SJSA1 (cell line): ENCODE results near the gene TWIST2. TPM values are rescaled to one million over a fixed set of nuclear protein-coding genes. Genes with fewer than 3 reads are reported as not detected.

Experiments used
- DNase-seq, 2 experiments: peaks; one replicate each; pipeline ENCODE4 v3.0.0-alpha.2; 2015 to 2020; ENCODE audit warnings: low spot score in 2 of 2, low read depth in 1 of 2
- H3K27ac ChIP-seq: fragments of 250-450 bp; sonication (Bioruptor Pico); 2 replicates; pipeline ENCODE4 v1.5.1; 2020; ENCODE audit warnings: mild to moderate bottlenecking, moderate library complexity
- H3K27me3 ChIP-seq: fragments of 250-450 bp; sonication (Bioruptor Pico); replicated peaks from 2 replicates; pipeline ENCODE4 v1.5.1; 2020; ENCODE audit warnings: mild to moderate bottlenecking, moderate library complexity
- H3K36me3 ChIP-seq: fragments of 250-450 bp; sonication (Bioruptor Pico); 2 replicates; pipeline ENCODE4 v1.5.1; 2020; ENCODE audit warnings: mild to moderate bottlenecking
- H3K4me1 ChIP-seq: fragments of 250-450 bp; sonication (Bioruptor Pico); replicated peaks from 2 replicates; pipeline ENCODE4 v1.6.1; 2021; ENCODE audit warnings: mild to moderate bottlenecking
- H3K4me3 ChIP-seq: fragments of 250-450 bp; sonication (Bioruptor Pico); 2 replicates; pipeline ENCODE4 v1.5.1; 2020; ENCODE audit warnings: mild to moderate bottlenecking
- H3K9me3 ChIP-seq: fragments of 250-450 bp; sonication (Bioruptor Pico); replicated peaks from 2 replicates; pipeline ENCODE4 v1.5.1; 2020; ENCODE audit warnings: mild to moderate bottlenecking
- total RNA-seq: library from RNA; depleted of rRNA; stranded (reverse); fragments of >200 nt; shearing (Covaris generic); gene quantifications from 2 replicates; pipeline ENCODE4 v1.2.3, GENCODE V29; 2014

TWIST2 gene
- total RNA-seq, 1 experiment from 2014 or later = 32.6 TPM

DNA sequence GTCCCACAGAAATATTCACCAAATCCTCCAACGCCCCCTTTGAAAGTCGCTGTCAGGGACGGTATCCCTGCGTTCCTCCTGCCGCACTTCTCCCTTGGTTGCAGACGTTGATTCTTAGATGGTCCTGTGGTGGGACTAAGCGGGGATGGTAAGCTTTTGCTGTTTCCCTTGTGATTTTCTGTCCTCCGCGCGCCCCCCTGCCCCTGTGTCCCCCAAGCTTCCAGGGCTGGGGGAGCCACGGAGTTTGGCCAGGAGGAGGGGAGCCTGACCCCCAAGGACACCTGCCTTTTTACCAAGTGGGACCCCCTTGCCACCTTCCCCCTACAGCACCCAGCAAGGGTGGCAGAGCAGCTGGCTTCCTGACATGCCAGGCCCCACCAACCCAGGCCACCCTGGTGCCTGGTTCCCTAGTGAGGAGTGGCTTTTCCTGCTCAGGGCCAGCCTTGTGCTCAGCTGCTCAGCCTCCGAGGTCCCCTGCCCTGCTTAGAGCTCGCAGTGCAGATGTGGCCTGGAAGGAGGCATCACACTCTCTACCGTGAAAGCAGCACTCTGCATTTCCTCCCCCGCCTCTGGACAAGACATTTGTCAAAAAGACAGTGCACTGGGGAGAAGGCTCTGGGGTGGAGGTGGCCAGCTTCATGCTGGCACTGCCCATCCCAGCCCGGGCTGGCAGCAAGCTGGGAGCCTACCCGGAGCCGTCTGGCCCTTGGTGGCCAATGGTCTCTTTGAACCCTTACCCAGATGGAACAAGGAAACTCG, 49.4 kb downstream of the TWIST2 start:
- no peak overlapping the region for H3K27ac ChIP-seq
- no peaks in the 10 kb centered on the region for H3K9me3 ChIP-seq
- no peaks in the 10 kb centered on the region for H3K36me3 ChIP-seq
- peaks cover 10% of the 10 kb centered on the region for H3K4me1 ChIP-seq
- H3K27me3 ChIP-seq = no peaks in the 10 kb centered on the region
- no peak overlapping the region for H3K4me3 ChIP-seq
- no peak for DNase-seq

DNA sequence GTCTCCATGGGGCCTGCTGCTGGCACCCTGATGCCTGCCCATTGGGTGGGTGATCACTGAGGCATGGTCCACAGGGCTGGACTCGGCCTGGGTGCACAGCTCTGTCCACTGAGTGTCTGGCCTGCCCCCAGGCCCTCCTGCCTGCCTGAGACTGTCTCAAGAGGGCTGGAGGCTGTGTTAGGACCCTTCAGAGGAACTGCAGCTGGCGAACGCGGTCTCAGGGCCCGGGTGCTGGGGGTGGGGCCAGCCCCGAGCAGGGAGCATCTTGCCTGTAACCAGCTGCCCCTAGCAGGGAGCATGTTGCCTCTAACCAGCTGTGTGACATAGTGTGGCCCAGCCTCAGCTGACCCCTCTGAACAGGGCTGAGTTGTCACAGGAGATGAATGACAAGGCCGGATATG, 50.0 kb downstream of the TWIST2 start:
- Histone ChIP-seq H3K9me3 (no peaks in the 10 kb centered on the region), H3K27me3 (no peaks in the 10 kb centered on the region), H3K4me3 (no peak overlapping the region), H3K27ac (no peak overlapping the region), H3K36me3 (no peaks in the 10 kb centered on the region), H3K4me1 (peaks cover 10% of the 10 kb centered on the region)
- DNase-seq = no peak

DNA sequence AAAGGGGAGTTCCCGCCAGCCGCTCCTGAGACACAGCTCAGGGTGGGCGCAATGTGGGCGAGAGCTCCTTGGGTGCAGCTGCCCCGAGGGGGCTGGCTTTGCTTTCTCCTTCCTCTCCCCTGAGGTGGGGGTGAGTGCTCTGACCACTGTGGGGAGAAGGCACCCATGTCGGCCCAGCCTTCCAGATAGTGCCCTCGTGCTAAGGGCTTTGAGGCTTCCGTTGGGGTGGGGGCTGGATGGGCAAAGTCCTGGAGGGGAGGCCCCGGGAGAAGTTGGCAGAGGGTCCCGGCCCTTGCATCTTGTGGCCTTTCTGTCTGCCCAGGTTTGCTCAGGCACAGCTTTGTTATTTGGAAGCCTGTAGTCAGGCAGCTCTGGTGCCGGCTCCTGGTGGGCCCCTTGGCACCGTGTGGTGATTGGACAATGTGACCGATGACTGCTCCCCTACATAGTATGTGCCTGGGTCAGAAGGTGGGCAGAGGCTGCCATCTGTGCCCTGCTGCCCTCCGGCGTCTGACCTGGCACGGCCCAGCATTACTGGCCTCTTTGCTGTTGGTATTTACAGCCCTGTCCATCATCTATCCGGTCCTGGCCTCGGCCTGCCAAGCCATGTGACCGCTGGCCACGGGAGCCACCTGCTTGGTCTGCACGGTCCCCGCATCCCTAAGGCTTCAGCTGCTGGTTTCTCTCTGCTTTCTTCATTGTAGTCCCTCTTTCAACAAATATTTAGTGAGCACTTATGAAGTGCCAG, 50.8 kb downstream of the TWIST2 start:
- peaks cover 10% of the 10 kb centered on the region for H3K4me1 ChIP-seq
- H3K27me3 ChIP-seq = no peaks in the 10 kb centered on the region
- no peak for DNase-seq
- H3K27ac ChIP-seq = no peak overlapping the region
- H3K9me3 ChIP-seq = no peaks in the 10 kb centered on the region
- H3K4me3 ChIP-seq = no peak overlapping the region
- H3K36me3 ChIP-seq = no peaks in the 10 kb centered on the region

DNA sequence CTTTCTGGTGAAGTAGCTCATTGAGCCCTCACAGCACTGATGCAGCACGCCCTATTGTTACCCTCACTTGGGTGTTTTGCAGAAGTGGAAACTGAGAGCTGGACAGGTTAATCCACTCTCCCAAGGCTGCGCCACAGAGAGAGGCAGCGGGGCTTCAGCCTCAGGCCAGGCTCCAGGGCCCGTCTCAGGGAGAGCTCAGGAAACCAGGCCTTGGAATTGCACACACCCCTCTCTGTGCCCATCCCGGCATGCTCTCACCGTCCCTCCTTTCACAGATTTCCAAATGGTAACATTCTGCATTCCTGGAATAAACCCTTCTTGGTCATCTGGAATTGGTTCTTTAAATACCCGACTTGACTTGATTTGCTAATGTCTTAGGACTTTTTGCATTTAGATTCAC, 51.5 kb downstream of the TWIST2 start:
- H3K27ac ChIP-seq = no peak overlapping the region
- no peaks in the 10 kb centered on the region for H3K27me3 ChIP-seq
- peaks cover 10% of the 10 kb centered on the region for H3K4me1 ChIP-seq
- no peak for DNase-seq
- H3K4me3 ChIP-seq = no peak overlapping the region
- no peaks in the 10 kb centered on the region for H3K9me3 ChIP-seq
- no peaks in the 10 kb centered on the region for H3K36me3 ChIP-seq

DNA sequence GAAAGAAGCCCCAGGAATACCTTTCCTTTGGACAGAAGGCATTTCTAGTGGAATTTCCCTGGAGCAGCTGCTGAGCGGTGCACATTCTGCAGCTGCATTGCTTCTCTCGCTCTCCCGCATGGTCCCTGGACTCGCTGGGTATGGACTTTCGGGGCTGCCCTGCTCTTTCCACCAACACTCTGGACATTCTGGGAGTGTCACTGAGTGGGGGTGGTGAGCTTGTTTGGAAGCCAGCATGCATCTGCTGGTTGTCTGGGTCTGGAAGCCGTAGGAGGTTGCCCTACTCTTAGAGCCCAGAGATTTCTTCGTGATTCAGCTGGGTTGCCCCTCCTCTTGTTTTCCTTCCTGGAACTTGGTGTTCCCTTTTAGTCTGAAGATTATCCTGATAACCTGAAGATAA, 52.6 kb downstream of the TWIST2 start:
- Histone ChIP-seq H3K36me3 (no peaks in the 10 kb centered on the region), H3K27ac (no peak overlapping the region), H3K9me3 (no peaks in the 10 kb centered on the region), H3K4me1 (peaks cover 7% of the 10 kb centered on the region), H3K27me3 (no peaks in the 10 kb centered on the region), H3K4me3 (no peak overlapping the region)
- DNase-seq = no peak

DNA sequence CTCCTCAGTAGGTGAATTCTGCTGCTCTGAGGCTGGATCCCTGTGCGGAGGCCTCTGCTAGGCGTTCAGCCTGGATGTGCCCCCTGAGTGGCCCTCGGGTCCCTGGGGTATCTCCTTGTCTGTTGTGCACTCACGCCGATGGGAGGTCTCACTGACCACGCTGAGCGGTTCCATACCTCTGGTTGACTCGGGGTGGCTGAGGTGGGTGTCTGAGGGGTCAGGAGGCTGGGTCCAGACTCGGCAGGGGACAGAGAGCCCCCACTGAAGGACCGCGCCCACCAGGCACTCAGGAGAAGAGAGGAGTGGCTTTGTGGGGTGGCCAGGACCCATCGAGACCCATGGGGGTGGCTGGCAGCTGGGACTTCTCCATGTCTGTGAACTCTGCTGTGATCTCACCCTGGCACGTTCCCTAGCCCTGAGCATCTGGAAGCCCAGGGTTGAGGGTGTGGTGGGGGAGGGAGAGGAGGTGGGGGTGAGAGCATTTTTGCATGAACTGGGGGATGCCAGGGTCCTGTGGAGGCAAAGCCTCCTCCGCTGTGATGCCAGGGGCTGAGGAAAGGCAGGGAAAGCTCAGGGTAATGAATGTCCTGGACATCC, 53.7 kb downstream of the TWIST2 start:
- Histone ChIP-seq H3K27me3 (no peaks in the 10 kb centered on the region), H3K9me3 (no peaks in the 10 kb centered on the region), H3K27ac (no peak overlapping the region), H3K4me1 (no peaks in the 10 kb centered on the region), H3K4me3 (no peak overlapping the region), H3K36me3 (no peaks in the 10 kb centered on the region)
- DNase-seq = no peak

DNA sequence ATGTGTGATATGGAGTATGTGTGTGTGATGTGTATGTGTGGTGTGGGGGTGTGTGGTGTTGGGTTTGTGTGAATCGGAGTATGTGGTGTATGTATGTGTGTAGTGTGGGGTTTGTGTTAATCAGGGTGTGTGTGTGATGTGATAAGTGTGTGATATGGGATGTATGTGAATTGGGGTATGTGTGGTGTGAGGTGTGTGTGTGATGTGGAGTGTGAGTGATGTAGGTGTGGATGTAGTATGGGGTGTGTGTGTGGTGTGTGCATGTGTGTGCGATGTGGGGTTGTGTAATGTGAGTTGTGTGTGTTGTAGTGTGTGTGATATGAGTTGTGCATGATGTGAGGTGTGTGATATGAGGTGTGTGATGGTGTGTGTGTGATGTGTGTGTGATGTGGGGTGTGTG, 54.4 kb downstream of the TWIST2 start:
- no peak overlapping the region for H3K27ac ChIP-seq
- no peaks in the 10 kb centered on the region for H3K4me1 ChIP-seq
- H3K4me3 ChIP-seq = no peak overlapping the region
- H3K9me3 ChIP-seq = no peaks in the 10 kb centered on the region
- no peak for DNase-seq
- no peaks in the 10 kb centered on the region for H3K36me3 ChIP-seq
- H3K27me3 ChIP-seq = no peaks in the 10 kb centered on the region

DNA sequence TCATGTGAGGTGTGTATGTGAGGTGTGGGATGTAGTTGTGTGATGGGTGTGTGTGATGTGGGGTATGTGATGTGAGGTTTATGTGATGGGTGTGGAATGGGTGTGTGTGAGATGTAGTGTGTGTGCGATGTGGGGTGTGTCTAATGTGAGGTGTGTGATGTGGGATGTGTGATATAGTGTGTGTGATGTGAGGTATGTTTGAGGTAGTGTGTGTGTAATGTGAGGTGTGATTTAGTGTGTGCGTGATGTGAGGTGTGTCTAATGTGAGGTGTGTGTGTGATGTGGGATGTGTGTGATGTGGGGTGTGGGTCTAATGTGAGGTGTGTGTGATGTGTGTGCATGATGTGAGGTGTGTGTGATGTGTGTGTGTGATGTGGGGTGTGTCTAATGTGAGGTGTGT, 55.3 kb downstream of the TWIST2 start:
- 0 out of 2 replicates have a peak, but pooled peaks cover under 1% of the 10 kb centered on the region for H3K4me1 ChIP-seq
- H3K27me3 ChIP-seq = no peaks in the 10 kb centered on the region
- 0 out of 2 replicates have a peak, but pooled peaks cover under 1% of the 10 kb centered on the region for H3K36me3 ChIP-seq
- DNase-seq = no peak
- no peak overlapping the region for H3K4me3 ChIP-seq
- 0 out of 2 replicates have a peak, but pooled peaks cover 3% of the 10 kb centered on the region for H3K9me3 ChIP-seq
- H3K27ac ChIP-seq = no peak overlapping the region

DNA sequence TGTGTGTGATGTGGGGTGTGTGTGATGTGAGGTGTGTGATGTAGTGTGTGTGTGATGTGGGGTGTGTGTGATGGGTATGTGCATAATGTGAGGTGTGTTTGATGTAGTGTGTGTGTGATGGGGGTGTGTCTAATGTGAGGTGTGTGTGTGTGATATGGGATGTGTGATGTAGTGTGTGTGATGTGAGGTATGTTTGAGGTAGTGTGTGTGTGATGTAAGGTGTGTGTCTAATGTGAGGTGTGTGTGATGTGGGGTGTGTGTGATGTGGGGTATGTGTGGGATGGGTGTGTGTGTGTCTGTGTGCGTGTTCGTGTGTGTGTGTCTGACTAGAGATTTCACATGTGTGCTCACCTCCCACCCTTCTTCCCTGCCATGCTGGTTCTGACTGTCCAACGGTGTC, 56.3 kb downstream of the TWIST2 start:
- H3K4me1 ChIP-seq = 0 out of 2 replicates have a peak, but pooled peaks cover 4% of the 10 kb centered on the region
- no peak overlapping the region for H3K27ac ChIP-seq
- 0 out of 2 replicates have a peak, but pooled peaks cover 7% of the 10 kb centered on the region for H3K9me3 ChIP-seq
- DNase-seq = no peak
- H3K27me3 ChIP-seq = no peaks in the 10 kb centered on the region
- 0 out of 2 replicates have a peak, but pooled peaks cover 2% of the 10 kb centered on the region for H3K36me3 ChIP-seq
- no peak overlapping the region for H3K4me3 ChIP-seq

DNA sequence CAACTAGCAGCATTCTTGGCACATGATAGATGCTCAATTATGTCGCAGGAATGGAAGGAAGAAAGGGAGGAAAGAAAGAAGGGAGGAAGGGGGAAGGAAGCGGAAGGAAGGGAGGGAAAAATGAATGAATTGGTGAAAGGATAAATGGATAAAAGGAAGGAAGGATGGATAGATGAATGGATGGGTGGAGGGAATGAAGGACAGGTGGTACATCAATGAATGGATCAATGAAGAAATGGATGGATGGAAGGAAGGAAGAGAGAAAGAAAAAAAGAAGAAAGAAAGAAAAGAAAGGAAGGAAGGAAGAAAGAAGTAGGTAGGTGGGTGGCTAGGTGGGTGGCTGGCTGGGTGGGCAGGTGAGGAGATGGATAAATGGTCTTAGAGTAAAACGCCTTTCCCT, 56.8 kb downstream of the TWIST2 start:
- H3K36me3 ChIP-seq = 0 out of 2 replicates have a peak, but pooled peaks cover 2% of the 10 kb centered on the region
- no peak for DNase-seq
- H3K27ac ChIP-seq = no peak overlapping the region
- H3K9me3 ChIP-seq = 0 out of 2 replicates have a peak, but pooled peaks cover 7% of the 10 kb centered on the region
- no peak overlapping the region for H3K4me3 ChIP-seq
- H3K27me3 ChIP-seq = no peaks in the 10 kb centered on the region
- 0 out of 2 replicates have a peak, but pooled peaks cover 4% of the 10 kb centered on the region for H3K4me1 ChIP-seq

DNA sequence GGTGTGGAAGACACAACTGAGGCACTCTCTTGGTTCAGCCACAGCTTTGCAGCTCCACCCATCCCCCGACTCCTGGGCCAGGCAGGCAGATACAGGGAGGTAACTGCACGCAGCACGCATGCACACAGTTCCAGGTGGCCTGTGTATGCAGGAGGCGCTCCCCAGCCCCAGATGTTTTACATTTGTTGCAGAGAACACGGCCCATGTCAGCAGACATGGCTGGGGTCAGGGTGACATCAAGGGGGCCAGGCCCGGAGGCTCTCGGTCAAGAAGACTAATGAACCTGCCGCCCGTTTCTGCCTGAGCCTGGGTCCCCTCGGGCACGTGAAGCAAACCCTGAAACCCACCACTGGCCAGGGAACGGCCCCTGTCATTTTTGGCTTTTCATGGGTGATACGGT, 57.3 kb downstream of the TWIST2 start:
- Histone ChIP-seq H3K27me3 (no peaks in the 10 kb centered on the region), H3K4me3 (no peak overlapping the region), H3K4me1 (0 out of 2 replicates have a peak, but pooled peaks cover 4% of the 10 kb centered on the region), H3K27ac (no peak overlapping the region), H3K9me3 (0 out of 2 replicates have a peak, but pooled peaks cover 7% of the 10 kb centered on the region), H3K36me3 (0 out of 2 replicates have a peak, but pooled peaks cover 2% of the 10 kb centered on the region)
- DNase-seq = no peak

DNA sequence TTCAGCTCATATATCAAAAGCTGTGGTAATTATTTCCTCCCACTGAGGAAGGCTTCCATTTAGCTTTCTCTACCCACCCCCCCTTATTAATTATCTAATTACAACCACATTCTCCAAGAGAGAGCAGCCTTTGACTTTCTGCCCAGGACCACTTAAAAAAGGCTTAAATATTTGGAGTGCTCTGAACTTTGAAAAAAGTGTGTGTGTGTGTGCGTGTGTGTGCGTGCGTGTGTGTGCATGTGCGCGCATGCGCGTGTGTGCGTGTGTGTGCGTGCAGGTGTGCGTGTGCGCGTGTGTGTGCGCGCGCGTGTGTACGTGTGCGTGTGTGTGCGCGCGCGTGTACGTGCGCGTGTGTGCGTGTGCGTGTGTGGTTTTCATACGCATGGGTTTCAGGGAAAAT, 57.8 kb downstream of the TWIST2 start:
- 0 out of 2 replicates have a peak, but pooled peaks cover 4% of the 10 kb centered on the region for H3K36me3 ChIP-seq
- no peak overlapping the region for H3K4me3 ChIP-seq
- H3K27ac ChIP-seq = no peak overlapping the region
- no peaks in the 10 kb centered on the region for H3K27me3 ChIP-seq
- H3K4me1 ChIP-seq = 0 out of 2 replicates have a peak, but pooled peaks cover 4% of the 10 kb centered on the region
- DNase-seq = no peak
- H3K9me3 ChIP-seq = 0 out of 2 replicates have a peak, but pooled peaks cover 7% of the 10 kb centered on the region

DNA sequence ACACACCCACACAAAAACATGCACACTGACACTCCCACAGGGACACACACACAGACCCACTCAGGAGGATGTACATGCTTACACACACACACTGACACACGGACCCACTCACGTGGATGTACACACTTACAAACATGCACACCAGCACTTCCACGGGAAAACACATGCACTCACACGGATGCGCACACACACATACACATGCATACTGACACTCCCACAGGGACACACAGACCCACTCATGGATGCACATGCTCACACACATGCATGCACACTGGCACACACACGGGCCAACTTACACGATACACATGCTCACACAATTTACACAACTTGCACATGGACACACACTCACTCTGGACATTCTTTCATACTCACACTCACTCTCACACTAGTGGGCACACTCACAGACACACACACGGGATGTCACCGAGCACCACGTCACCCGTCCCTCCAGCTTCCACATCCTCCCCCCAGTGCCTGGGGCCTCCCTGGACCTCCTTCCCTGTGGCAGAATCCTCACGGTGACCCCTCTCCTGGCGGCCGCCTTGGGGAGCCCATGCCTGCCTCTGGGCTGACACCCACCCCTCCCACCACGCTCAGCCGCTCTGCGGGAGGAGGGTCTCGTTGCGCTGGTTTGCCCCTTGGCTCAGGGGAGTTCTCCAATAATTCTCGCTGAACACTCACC, 58.5 kb downstream of the TWIST2 start:
- H3K36me3 ChIP-seq = 0 out of 2 replicates have a peak, but pooled peaks cover 6% of the 10 kb centered on the region
- H3K9me3 ChIP-seq = 0 out of 2 replicates have a peak, but pooled peaks cover 7% of the 10 kb centered on the region
- no peak for DNase-seq
- H3K27ac ChIP-seq = no peak overlapping the region
- H3K4me3 ChIP-seq = no peak overlapping the region
- H3K4me1 ChIP-seq = 0 out of 2 replicates have a peak, but pooled peaks cover 4% of the 10 kb centered on the region
- no peaks in the 10 kb centered on the region for H3K27me3 ChIP-seq
